Transverse colon (tissue), 4 donors: ENCODE measurements around the gene SUSD3. TPM values are rescaled to one million over a fixed set of nuclear protein-coding genes. Genes with fewer than 3 reads are reported as not detected.

Experiments used
- DNase-seq: peaks from one replicate; pipeline ENCODE4 v3.0.0-alpha.2; 2019
- H3K27ac ChIP-seq, 4 donors: fragments of 200-600 bp; sonication (generic); 2 replicates each; pipeline ENCODE4 v1.5.1; 2016 to 2018; ENCODE audit warnings: inconsistent platforms in 4 of 4
- H3K27me3 ChIP-seq: fragments of 200-600 bp; sonication (generic); 2 replicates; pipeline ENCODE4 v1.5.1; 2017; ENCODE audit warnings: inconsistent platforms
- H3K36me3 ChIP-seq, 4 donors: fragments of 200-600 bp; sonication (generic); 2 replicates each; pipeline ENCODE4 v1.5.1; 2017 to 2019; ENCODE audit warnings: inconsistent platforms in 4 of 4
- H3K4me1 ChIP-seq, 4 donors: fragments of 200-600 bp; sonication (generic); 2 replicates each; pipeline ENCODE4 v1.5.1; 2017 to 2020; ENCODE audit warnings: inconsistent platforms in 4 of 4
- H3K4me3 ChIP-seq, 4 donors: fragments of 200-600 bp; sonication (generic); 1 replicate in 1 of 4; 2 replicates in 3 of 4; pipeline versions ENCODE4 v1.5.1 to v1.6.1; 2017 to 2019; ENCODE audit warnings: inconsistent platforms in 4 of 4
- H3K9me3 ChIP-seq, 2 donors: fragments of 200-600 bp; sonication (generic); 2 replicates each; pipeline ENCODE4 v1.5.1; 2017 to 2019; ENCODE audit warnings: inconsistent platforms in 2 of 2
- EP300 ChIP-seq: sonication (generic); formaldehyde crosslinking; IDR thresholded peaks from one replicate; pipeline ENCODE4 v1.6.1; 2017; ENCODE audit warnings: antibody characterized with exemption, low read depth
- POLR2A ChIP-seq: fragments of 450-650 bp; IDR thresholded peaks from one replicate; pipeline ENCODE4 v1.6.1; 2016; ENCODE audit warnings: antibody characterized with exemption, mild to moderate bottlenecking, moderate library complexity
- POLR2AphosphoS5 ChIP-seq, 3 donors: sonication (generic); formaldehyde crosslinking; IDR thresholded peaks; one replicate each; pipeline ENCODE4 v1.6.1; 2016; ENCODE audit warnings: antibody characterized with exemption in 3 of 3
- WGBS, 2 donors: methylation state at CpG; one replicate each; pipeline ENCODE4 v1.1.5; 2018; ENCODE audit warnings: low coverage in 1 of 2; 5-methylcytosine and 5-hydroxymethylcytosine counted together
- in situ Hi-C, 4 donors: fragments of 200-750 bp; cut with MboI; loops; one replicate each; pipeline versions ENCODE4 v1.15.0 to v1.15.1; 2017; ENCODE audit warnings: low sequenced_read_pairs in 3 of 4, low pct_ligation_motif_present in 1 of 4, low pct_unique_long_range_greater_than_20kb in 1 of 4
- intact Hi-C: fragments of 100-400 bp; cut with DNase I; formaldehyde crosslinking; loops from one replicate; pipeline ENCODE4 v1.15.1; 2023; ENCODE audit warnings: low total_unique reads
- total RNA-seq, 4 donors: library from RNA; depleted of rRNA; stranded (reverse); fragments of >200 nt; gene quantifications; one replicate each; pipeline ENCODE4 v1.1.0, GENCODE V29; 2016
- TF ChIP-seq, protein P1 (sequence below), 5 experiments: fragments of 200-600 bp in 3 of 5; fragments of 450-650 bp in 2 of 5; sonication (generic) in 3 of 5; IDR thresholded peaks; 1 replicate in 2 of 5; 2 replicates in 3 of 5; pipeline ENCODE4 v1.5.1; 2016 to 2017; ENCODE audit warnings: antibody characterized with exemption in 5 of 5, inconsistent platforms in 3 of 5, mild to moderate bottlenecking in 2 of 5, moderate library complexity in 1 of 5

The SUSD3 gene
- total RNA-seq, 4 donors from 2014 or later = 1.9 to 2.7 TPM; not detected in 2

- no peaks in the 10 kb centered on the region for H3K27me3 ChIP-seq
- in situ Hi-C loops (no loop called here), intact Hi-C loops (no loop called here)
- H3K9me3 ChIP-seq = no peaks in the 10 kb centered on the region
- peaks cover 20 to 53% (median 38%) of the 10 kb centered on the region in 4 donors for H3K4me1 ChIP-seq
- H3K4me3 ChIP-seq = no peak overlapping the region
- H3K36me3 ChIP-seq = peaks cover 0 to 8% (median 0%) of the 10 kb centered on the region in 4 donors
- no peak for TF ChIP-seq EP300
- TF ChIP-seq POLR2AphosphoS5 (IDR thresholded peaks at IDR 0.05) = no peak
- TF ChIP-seq, protein P1, sequence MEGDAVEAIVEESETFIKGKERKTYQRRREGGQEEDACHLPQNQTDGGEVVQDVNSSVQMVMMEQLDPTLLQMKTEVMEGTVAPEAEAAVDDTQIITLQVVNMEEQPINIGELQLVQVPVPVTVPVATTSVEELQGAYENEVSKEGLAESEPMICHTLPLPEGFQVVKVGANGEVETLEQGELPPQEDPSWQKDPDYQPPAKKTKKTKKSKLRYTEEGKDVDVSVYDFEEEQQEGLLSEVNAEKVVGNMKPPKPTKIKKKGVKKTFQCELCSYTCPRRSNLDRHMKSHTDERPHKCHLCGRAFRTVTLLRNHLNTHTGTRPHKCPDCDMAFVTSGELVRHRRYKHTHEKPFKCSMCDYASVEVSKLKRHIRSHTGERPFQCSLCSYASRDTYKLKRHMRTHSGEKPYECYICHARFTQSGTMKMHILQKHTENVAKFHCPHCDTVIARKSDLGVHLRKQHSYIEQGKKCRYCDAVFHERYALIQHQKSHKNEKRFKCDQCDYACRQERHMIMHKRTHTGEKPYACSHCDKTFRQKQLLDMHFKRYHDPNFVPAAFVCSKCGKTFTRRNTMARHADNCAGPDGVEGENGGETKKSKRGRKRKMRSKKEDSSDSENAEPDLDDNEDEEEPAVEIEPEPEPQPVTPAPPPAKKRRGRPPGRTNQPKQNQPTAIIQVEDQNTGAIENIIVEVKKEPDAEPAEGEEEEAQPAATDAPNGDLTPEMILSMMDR (IDR thresholded peaks at IDR 0.05) = no peak
- TF ChIP-seq POLR2A = no peak
- DNase-seq = peak; percentile 6
- H3K27ac ChIP-seq = peak overlapping the region; percentile 73 to 100 (median 96)
- WGBS, 2 donors = 90% methylated on average over 23 of the region's 23 CpGs; no CpG with 5 or more reads in 1 of the 2 donors
Observed at GRCh38 chr9:93126151-93126781, 67.8 kb downstream of the SUSD3 start.

DNA sequence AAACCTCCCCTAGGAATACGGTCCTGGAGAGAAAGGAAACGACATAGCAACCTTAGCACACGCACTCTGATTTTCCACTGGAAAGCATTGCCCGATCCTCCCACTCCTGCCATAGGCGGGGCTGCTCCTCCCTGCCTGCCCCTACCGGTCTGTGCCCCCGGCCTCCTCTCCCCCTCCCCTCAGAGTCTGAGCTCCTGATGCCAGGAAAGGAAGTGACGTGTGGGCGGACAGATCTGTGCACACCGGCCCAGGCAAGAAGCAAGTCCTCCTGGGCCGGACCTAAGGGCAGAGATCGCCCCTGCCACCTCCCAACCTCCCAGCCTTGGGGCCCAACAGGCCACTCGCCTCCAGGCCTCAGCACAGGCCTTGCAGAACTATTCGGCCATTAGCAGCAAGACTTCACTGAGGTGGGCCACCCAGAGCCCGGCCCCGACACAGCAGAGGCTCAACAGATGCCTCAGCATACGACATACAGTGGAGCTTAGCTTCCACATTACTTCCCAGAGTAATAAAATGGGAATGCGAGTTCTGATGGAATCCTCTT, 68.4 kb downstream of the SUSD3 start:
- WGBS, 2 donors = 65% methylated on average over 18 of the region's 18 CpGs; no CpG with 5 or more reads in 1 of the 2 donors
- Histone ChIP-seq H3K4me3 (no peak overlapping the region), H3K4me1 (peaks cover 26 to 59% (median 44%) of the 10 kb centered on the region in 4 donors), H3K27ac (peak overlapping the region; percentile 73 to 100 (median 96)), H3K27me3 (no peaks in the 10 kb centered on the region), H3K9me3 (no peaks in the 10 kb centered on the region), H3K36me3 (peaks cover 0 to 8% (median 0%) of the 10 kb centered on the region in 4 donors)
- intact Hi-C loops (no loop called here), in situ Hi-C loops (no loop called here)
- peak; percentile 16 for DNase-seq
- TF ChIP-seq EP300 (no peak), POLR2AphosphoS5 (IDR thresholded peaks at IDR 0.05) (no peak), POLR2A (no peak)
- TF ChIP-seq, protein P1 (IDR thresholded peaks at IDR 0.05) = no peak

GRCh38 chr9:93127395-93127911, 69.0 kb downstream of the SUSD3 start:
- H3K36me3 ChIP-seq = peaks cover 0 to 8% (median 0%) of the 10 kb centered on the region in 4 donors
- TF ChIP-seq POLR2A (no peak), POLR2AphosphoS5 (IDR thresholded peaks at IDR 0.05) (no peak), EP300 (no peak)
- TF ChIP-seq, protein P1 (IDR thresholded peaks at IDR 0.05) = no peak
- in situ Hi-C loops = no loop called here
- WGBS, 2 donors = 56% methylated on average over 8 of the region's 8 CpGs; no CpG with 5 or more reads in 1 of the 2 donors
- intact Hi-C loops = no loop called here
- no peaks in the 10 kb centered on the region for H3K9me3 ChIP-seq
- peak overlapping the region; percentile 73 to 100 (median 96) for H3K27ac ChIP-seq
- no peaks in the 10 kb centered on the region for H3K27me3 ChIP-seq
- no peak overlapping the region for H3K4me3 ChIP-seq
- DNase-seq = peak; percentile 12
- peaks cover 32 to 65% (median 50%) of the 10 kb centered on the region in 4 donors for H3K4me1 ChIP-seq

DNA sequence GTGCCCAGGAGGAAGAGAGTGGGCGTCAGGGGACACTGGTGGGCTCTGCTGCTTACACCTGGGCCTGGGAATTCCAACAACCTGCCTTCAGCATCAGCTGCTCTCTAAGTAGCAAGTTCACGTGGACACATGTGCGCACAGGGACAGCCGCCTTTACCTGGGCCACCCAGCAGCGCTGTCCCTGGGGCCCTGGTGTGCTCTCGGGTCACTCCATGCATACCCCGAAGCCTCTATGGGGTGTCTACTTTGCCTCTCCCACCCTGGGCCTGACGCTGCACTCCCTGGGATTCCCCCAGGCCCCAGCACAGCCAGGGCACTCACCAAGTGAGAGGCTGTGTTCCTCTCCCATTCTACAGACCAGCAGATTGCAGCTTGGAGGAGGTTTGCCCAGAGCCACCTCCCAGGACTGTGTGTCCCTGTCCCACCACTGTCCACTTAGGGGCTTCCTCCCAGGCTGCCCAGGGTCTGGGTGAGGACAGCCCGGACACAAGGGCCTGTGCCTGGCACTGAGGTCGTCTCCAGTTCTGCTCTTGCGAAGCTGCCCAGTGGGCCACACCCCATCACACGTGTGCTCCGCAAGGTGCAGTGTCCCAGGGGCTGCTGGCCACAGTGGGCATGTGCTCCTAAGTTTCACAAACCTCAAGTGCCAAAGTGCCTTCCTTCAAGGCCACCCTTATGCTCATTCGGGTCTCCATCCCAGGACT, 69.7 kb downstream of the SUSD3 start:
- no peak for TF ChIP-seq EP300
- TF ChIP-seq POLR2AphosphoS5 (IDR thresholded peaks at IDR 0.05) = no peak
- no peak for TF ChIP-seq POLR2A
- TF ChIP-seq, protein P1 (IDR thresholded peaks at IDR 0.05) = no peak
- DNase-seq = no peak
- Histone ChIP-seq H3K4me3 (no peak overlapping the region), H3K27ac (peak overlapping the region; percentile 73 to 100 (median 96)), H3K27me3 (no peaks in the 10 kb centered on the region), H3K36me3 (peaks cover 0 to 8% (median 0%) of the 10 kb centered on the region in 4 donors), H3K9me3 (no peaks in the 10 kb centered on the region), H3K4me1 (peaks cover 39 to 72% (median 57%) of the 10 kb centered on the region in 4 donors)
- intact Hi-C loops (no loop called here), in situ Hi-C loops (no loop called here)
- WGBS, 2 donors = 86% methylated on average over 14 of the region's 14 CpGs; no CpG with 5 or more reads in 1 of the 2 donors
